Epithelial cell of proximal tubule (primary cell): ENCODE measurements around the gene CCDC157. TPM values are rescaled to one million over a fixed set of nuclear protein-coding genes. Genes with fewer than 3 reads are reported as not detected.
"Not testable (repeated sequence)": the region's sequence is repeated elsewhere in the genome, so short reads cannot be mapped to it uniquely, and the experiment has no call there.

Experiments
- DNase-seq: peaks from one replicate; pipeline ENCODE4 v3.0.0-alpha.2; 2011; ENCODE audit warnings: low read depth
- H3K4me3 ChIP-seq: 2 replicates; pipeline ENCODE4 v1.5.1; 2011; ENCODE audit warnings: low read depth, mild to moderate bottlenecking, low read length
- CTCF ChIP-seq: conservative IDR thresholded peaks from 2 replicates; pipeline ENCODE4 v1.5.1; 2012; ENCODE audit warnings: low read depth, mild to moderate bottlenecking, low read length
- total RNA-seq: library from RNA; depleted of rRNA; stranded (reverse); fragments of >200 nt; gene quantifications from 2 replicates; pipeline ENCODE4 v1.2.3, GENCODE V29; 2015

The CCDC157 gene
- total RNA-seq, 1 donor from 2014 or later = 2.2 TPM

GRCh38 chr22:30333707-30334087 is 23.1 kb upstream of the CCDC157 start:
- TF ChIP-seq CTCF = no peak
- DNase-seq = no peak
- H3K4me3 ChIP-seq = no peak overlapping the region

GRCh38 chr22:30334646-30335045 is 22.2 kb upstream of the CCDC157 start:
- DNase-seq = no peak

GRCh38 chr22:30335236-30335635 is 21.6 kb upstream of the CCDC157 start:
- no peak overlapping the region for H3K4me3 ChIP-seq
- no peak for DNase-seq
- TF ChIP-seq CTCF = no peak

More at GRCh38 chr22:30334646-30335045, 22.2 kb upstream of the CCDC157 start:
- TF ChIP-seq CTCF = no peak
- no peak overlapping the region for H3K4me3 ChIP-seq

GRCh38 chr22:30336752-30337460 is 19.9 kb upstream of the CCDC157 start:
- TF ChIP-seq CTCF = no peak
- no peak for DNase-seq
- H3K4me3 ChIP-seq = no peak overlapping the region

GRCh38 chr22:30337461-30337778 is 19.4 kb upstream of the CCDC157 start:
- DNase-seq = no peak
- no peak for TF ChIP-seq CTCF
- H3K4me3 ChIP-seq = no peak overlapping the region

GRCh38 chr22:30338341-30338740 is 18.5 kb upstream of the CCDC157 start:
- not testable (repeated sequence) for DNase-seq, H3K4me3 ChIP-seq

GRCh38 chr22:30338802-30339201 is 18.0 kb upstream of the CCDC157 start:
- TF ChIP-seq CTCF = no peak
- H3K4me3 ChIP-seq = no peak overlapping the region
- no peak for DNase-seq
